GM12873 (cell line): ENCODE results near the gene TCF20.

ENCODE experiments used
- CTCF ChIP-seq: IDR thresholded peaks from 2 replicates; pipeline ENCODE4 v1.5.1; 2012; ENCODE audit warnings: low read depth, mild to moderate bottlenecking, moderate library complexity, low read length, control low read depth; ENCODE audit not compliant: insufficient read depth; ENCODE audit errors: missing control alignments

The TCF20 gene

GRCh38 chr22:42283278-42284201, 13.1 kb upstream of the TCF20 start:
- no peak for TF ChIP-seq CTCF

DNA sequence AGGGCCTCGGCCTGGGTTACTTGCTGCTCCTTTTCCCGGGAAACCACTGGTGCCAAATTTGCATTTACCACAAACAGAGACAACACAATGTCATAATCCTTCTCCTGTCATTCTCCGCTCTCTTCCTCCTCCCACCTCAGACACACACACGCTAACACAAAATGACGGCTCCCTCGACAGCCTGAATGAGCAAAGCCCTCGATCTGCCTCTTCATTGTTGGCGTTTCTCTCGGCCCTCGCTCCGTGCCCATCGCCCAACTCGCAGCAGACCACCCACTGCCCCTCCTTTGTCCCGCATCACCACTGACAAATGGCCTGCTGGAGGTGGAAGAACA, 12.5 kb upstream of the TCF20 start:
- no peak for TF ChIP-seq CTCF

- no peak for TF ChIP-seq CTCF
Measured at GRCh38 chr22:42282252-42282942, 11.9 kb upstream of the TCF20 start.

- TF ChIP-seq CTCF = no peak
Measured at GRCh38 chr22:42281706-42282251, 11.3 kb upstream of the TCF20 start.

DNA sequence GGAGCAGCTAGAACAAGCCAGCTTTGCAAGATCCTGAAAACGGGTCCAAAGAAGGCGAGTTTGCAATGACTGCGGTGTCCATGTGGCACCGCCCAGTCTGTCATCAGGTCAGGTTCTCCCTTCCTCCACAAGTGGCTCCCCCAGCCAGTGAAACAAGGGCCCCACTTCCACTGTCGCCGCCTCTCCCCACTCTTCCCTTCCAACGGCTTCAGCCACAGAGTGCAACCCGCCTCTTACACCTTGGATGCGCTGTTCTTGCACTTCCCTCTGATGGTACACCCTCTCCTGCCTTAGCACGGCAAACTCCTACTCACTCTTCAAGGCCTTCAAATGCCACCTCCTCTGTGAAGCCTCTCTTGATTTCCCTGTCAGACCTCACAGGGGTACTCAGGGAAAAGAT, 10.8 kb upstream of the TCF20 start:
- no peak for TF ChIP-seq CTCF

GRCh38 chr22:42280836-42281235, 10.4 kb upstream of the TCF20 start:
- TF ChIP-seq CTCF = no peak

DNA sequence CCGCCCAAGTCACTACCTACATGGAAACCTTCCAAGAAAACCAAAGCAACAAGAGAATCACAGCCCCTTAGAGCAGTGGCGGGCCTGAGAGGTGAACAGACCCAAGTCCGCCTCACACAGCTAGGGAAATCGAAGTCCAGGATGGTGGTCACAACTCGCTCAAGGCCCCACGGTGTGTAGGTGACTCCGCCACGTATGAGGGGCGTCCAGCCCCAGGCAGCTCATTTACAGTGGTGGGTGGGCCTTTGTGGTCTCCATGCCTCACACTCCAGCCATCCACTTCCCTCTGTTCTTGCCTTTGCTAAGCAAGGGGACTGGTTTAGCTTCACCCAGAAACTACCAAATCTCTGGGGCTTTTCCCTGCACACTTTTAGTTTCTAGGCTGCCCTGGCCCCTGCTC, 9.7 kb upstream of the TCF20 start:
- TF ChIP-seq CTCF = no peak
